GM12878 (cell line): ENCODE data around the gene APOL4.

Source experiments
- CEBPZ ChIP-seq: fragments of 150-350 bp; IDR thresholded peaks from 2 replicates; pipeline ENCODE4 v1.6.1; 2016; ENCODE audit warnings: low read depth, low read length
- CTCF ChIP-seq, 3 experiments: IDR thresholded peaks in 2 of 3; conservative IDR thresholded peaks in 1 of 3; 2 replicates each; pipeline ENCODE4 v1.5.1; 2011; ENCODE audit warnings: low read depth in 3 of 3, low read length in 3 of 3, mild to moderate bottlenecking in 3 of 3, control low read depth in 2 of 3, moderate library complexity in 2 of 3, inconsistent platforms in 1 of 3, mixed read lengths in 1 of 3; ENCODE audit not compliant: control insufficient read depth in 2 of 3, insufficient read depth in 1 of 3; ENCODE audit errors: extremely low read depth in 1 of 3
- E2F8 ChIP-seq: fragments of 450-650 bp; IDR thresholded peaks from 2 replicates; pipeline ENCODE4 v1.6.1; 2018; ENCODE audit warnings: mild to moderate bottlenecking, low read depth, moderate library complexity; ENCODE audit not compliant: partially characterized antibody
- FOXM1 ChIP-seq: IDR thresholded peaks from 2 replicates; pipeline ENCODE4 v1.6.1; 2012; ENCODE audit warnings: low read depth, mild to moderate bottlenecking, inconsistent platforms, low read length, moderate library complexity
- KDM1A ChIP-seq: fragments of 200-600 bp; sonication (generic); IDR thresholded peaks from 2 replicates; pipeline ENCODE4 v1.6.1; 2016; ENCODE audit warnings: borderline replicate concordance
- MEF2B ChIP-seq: fragments of 450-650 bp; IDR thresholded peaks from 2 replicates; pipeline ENCODE4 v1.6.1; 2018; ENCODE audit warnings: mild to moderate bottlenecking, moderate library complexity; ENCODE audit not compliant: partially characterized antibody, poor library complexity, severe bottlenecking
- NR2C1 ChIP-seq: fragments of 450-650 bp; IDR thresholded peaks from 2 replicates; pipeline ENCODE4 v1.6.1; 2017; ENCODE audit warnings: antibody characterized with exemption, mild to moderate bottlenecking, moderate library complexity
- POLR2AphosphoS5 ChIP-seq: IDR thresholded peaks from 2 replicates; pipeline ENCODE4 v1.6.1; 2011; ENCODE audit warnings: mild to moderate bottlenecking, low read length, inconsistent platforms
- RCOR1 ChIP-seq: conservative IDR thresholded peaks from 2 replicates; pipeline ENCODE4 v1.6.1; 2012; ENCODE audit warnings: low read depth, low read length, improper control_type of control experiment
- RFX5 ChIP-seq: IDR thresholded peaks from 2 replicates; pipeline ENCODE4 v1.6.1; 2011; ENCODE audit warnings: low read depth, low read length, improper control_type of control experiment
- SMC3 ChIP-seq: IDR thresholded peaks from 2 replicates; pipeline ENCODE4 v1.6.1; 2011; ENCODE audit warnings: low read length, improper control_type of control experiment, borderline replicate concordance
- TARDBP ChIP-seq: IDR thresholded peaks from 2 replicates; pipeline ENCODE4 v1.6.1; 2016; ENCODE audit warnings: borderline replicate concordance

- TF ChIP-seq RCOR1 (no peak), MEF2B (no peak), NR2C1 (no peak), SMC3 (no peak), KDM1A (no peak), FOXM1 (no peak), E2F8 (no peak), POLR2AphosphoS5 (no peak), CEBPZ (no peak), RFX5 (no peak), TARDBP (no peak), CTCF (IDR thresholded peaks at IDR 0.05 in 2 of 3, conservative IDR thresholded peaks at IDR 0.05 in 1 of 3; ENCODE audit: control insufficient read depth in 2 of 3, extremely low read depth in 1 of 3, insufficient read depth in 1 of 3, low read depth in 3 of 3, low read length in 3 of 3) (no peak)
These were observed at the start of gene APOL4 for GRCh38 chr22:36201630-36202319.
